K562 (cell line): ENCODE results near the gene IL17RC. TPM values are rescaled to one million over a fixed set of nuclear protein-coding genes. Genes with fewer than 3 reads are reported as not detected.

ENCODE experiments used
- ARID1B ChIP-seq: fragments of 450-650 bp; IDR thresholded peaks from 2 replicates; pipeline ENCODE4 v1.6.1; 2016; ENCODE audit warnings: antibody characterized with exemption, mild to moderate bottlenecking, inconsistent platforms
- CREB1 ChIP-seq, 2 experiments: sonication (generic) in 1 of 2; formaldehyde crosslinking in 1 of 2; IDR thresholded peaks; 2 replicates each; pipeline versions ENCODE4 v1.6.1 to v1.8.0; 2012 to 2022; ENCODE audit warnings: inconsistent platforms in 1 of 2, mild to moderate bottlenecking in 1 of 2, missing genetic modification reagents in 1 of 2, moderate library complexity in 1 of 2
- FOSL1 ChIP-seq: fragments of 200-800 bp; sonication (Bioruptor generic); conservative IDR thresholded peaks from 2 replicates; pipeline ENCODE4 v1.6.1; 2016; ENCODE audit warnings: missing genetic modification characterization, missing compliant biosample characterization
- FOXA3 ChIP-seq, 2 experiments: fragments of 450-650 bp in 1 of 2; sonication (generic) in 1 of 2; formaldehyde crosslinking; IDR thresholded peaks in 1 of 2; conservative IDR thresholded peaks in 1 of 2; 2 replicates each; pipeline versions ENCODE4 v1.4.0 to v1.8.0; 2020 to 2022; ENCODE audit warnings: mild to moderate bottlenecking in 2 of 2, missing genetic modification reagents in 1 of 2
- NCOA4 ChIP-seq: fragments of 450-650 bp; IDR thresholded peaks from 2 replicates; pipeline ENCODE4 v1.6.1; 2018; ENCODE audit warnings: mild to moderate bottlenecking; ENCODE audit not compliant: partially characterized antibody
- SAFB ChIP-seq: fragments of 200-400 bp; formaldehyde crosslinking; IDR thresholded peaks from 2 replicates; pipeline ENCODE4 v1.6.1; 2017; ENCODE audit warnings: low read depth, low read length, borderline replicate concordance
- SMAD4 ChIP-seq: fragments of 250-450 bp; sonication (Bioruptor Pico); conservative IDR thresholded peaks from 2 replicates; pipeline ENCODE4 v1.8.0; 2021; ENCODE audit warnings: inconsistent platforms, mild to moderate bottlenecking, moderate library complexity
- TAL1 ChIP-seq: fragments of 450-650 bp; IDR thresholded peaks from 2 replicates; pipeline ENCODE4 v1.6.1; 2016; ENCODE audit warnings: mild to moderate bottlenecking
- TCF3 ChIP-seq: sonication (generic); formaldehyde crosslinking; IDR thresholded peaks from 2 replicates; pipeline ENCODE4 v1.4.0; 2020; ENCODE audit warnings: mild to moderate bottlenecking, missing genetic modification reagents
- TEAD4 ChIP-seq, 2 experiments: sonication (generic) in 1 of 2; formaldehyde crosslinking in 1 of 2; IDR thresholded peaks; 2 replicates each; pipeline versions ENCODE4 v1.6.1 to v1.8.0; 2012 to 2022; ENCODE audit warnings: borderline replicate concordance in 1 of 2, inconsistent platforms in 1 of 2, low read length in 1 of 2, mild to moderate bottlenecking in 1 of 2, missing genetic modification reagents in 1 of 2
- ZNF717 ChIP-seq: fragments of 250-450 bp; sonication (Bioruptor Pico); IDR thresholded peaks from 2 replicates; pipeline ENCODE4 v1.5.0; 2021
- polyA plus RNA-seq, 8 experiments: library from polyadenylated mRNA; depleted of rRNA in 4 of 8; stranded (reverse) in 5 of 8; unstranded in 3 of 8; fragments of >200 nt; fragmentation: Nextera tagmentation in 2 of 8; fragmentation: Illumina TruSeq in 1 of 8; extraction: Ambion mirVana in 2 of 8; extraction: Trizol in 1 of 8; gene quantifications; 2 replicates each; pipeline versions ENCODE4 v1.2.1 to v1.2.3, GENCODE V29; 2011 to 2014; ENCODE audit warnings: inconsistent platforms in 1 of 8, missing spikeins in 1 of 8
- total RNA-seq, 7 experiments: library from RNA; depleted of rRNA in 6 of 7; stranded (reverse); fragments of >200 nt in 6 of 7; fragmentation: Illumina TruSeq in 2 of 7; extraction: Trizol in 2 of 7; gene quantifications; 2 replicates each; pipeline versions ENCODE4 v1.2.1 to v1.2.3, GENCODE V29; 2011 to 2021; ENCODE audit warnings: low replicate concordance in 1 of 7
- TF ChIP-seq, protein P1 (sequence below), 2 experiments: IDR thresholded peaks; 2 replicates each; pipeline ENCODE4 v1.6.1; 2011; ENCODE audit warnings: borderline replicate concordance in 1 of 2, control low read depth in 1 of 2, low read depth in 1 of 2, low read length in 1 of 2, mild to moderate bottlenecking in 1 of 2, mixed read lengths in 1 of 2, moderate library complexity in 1 of 2; ENCODE audit not compliant: insufficient read depth in 1 of 2, insufficient read length in 1 of 2, poor library complexity in 1 of 2, severe bottlenecking in 1 of 2; ENCODE audit errors: extremely low read depth in 1 of 2
- TF ChIP-seq, protein P2 (sequence below): fragments of 250-450 bp; sonication (Bioruptor Pico); IDR thresholded peaks from 2 replicates; pipeline ENCODE4 v1.8.0; 2022; ENCODE audit warnings: inconsistent platforms
- TF ChIP-seq, protein P3 (sequence below): sonication (generic); formaldehyde crosslinking; IDR thresholded peaks from 2 replicates; pipeline ENCODE4 v1.8.0; 2022; ENCODE audit warnings: missing genetic modification reagents, mild to moderate bottlenecking, borderline replicate concordance
- TF ChIP-seq, protein P4 (sequence below): IDR thresholded peaks from 2 replicates; pipeline ENCODE4 v1.6.1; 2012; ENCODE audit warnings: low read depth, low read length, improper control_type of control experiment, borderline replicate concordance
- TF ChIP-seq, protein P5 (sequence below), 2 experiments: fragments of 200-800 bp in 1 of 2; sonication (Bioruptor generic) in 1 of 2; sonication (generic) in 1 of 2; formaldehyde crosslinking in 1 of 2; IDR thresholded peaks in 1 of 2; conservative IDR thresholded peaks in 1 of 2; 2 replicates each; pipeline versions ENCODE4 v1.5.0 to v1.6.1; 2016 to 2020; ENCODE audit warnings: missing compliant biosample characterization in 1 of 2, missing genetic modification characterization in 1 of 2, missing genetic modification reagents in 1 of 2

The IL17RC gene
- total and polyA plus RNA-seq, 9 of the 15 experiments (the other 6 are each of a cell fraction or from before 2014, with no cell fraction given), result 0.15 to 11.4 (median 7.1) TPM; not detected in 1

DNA sequence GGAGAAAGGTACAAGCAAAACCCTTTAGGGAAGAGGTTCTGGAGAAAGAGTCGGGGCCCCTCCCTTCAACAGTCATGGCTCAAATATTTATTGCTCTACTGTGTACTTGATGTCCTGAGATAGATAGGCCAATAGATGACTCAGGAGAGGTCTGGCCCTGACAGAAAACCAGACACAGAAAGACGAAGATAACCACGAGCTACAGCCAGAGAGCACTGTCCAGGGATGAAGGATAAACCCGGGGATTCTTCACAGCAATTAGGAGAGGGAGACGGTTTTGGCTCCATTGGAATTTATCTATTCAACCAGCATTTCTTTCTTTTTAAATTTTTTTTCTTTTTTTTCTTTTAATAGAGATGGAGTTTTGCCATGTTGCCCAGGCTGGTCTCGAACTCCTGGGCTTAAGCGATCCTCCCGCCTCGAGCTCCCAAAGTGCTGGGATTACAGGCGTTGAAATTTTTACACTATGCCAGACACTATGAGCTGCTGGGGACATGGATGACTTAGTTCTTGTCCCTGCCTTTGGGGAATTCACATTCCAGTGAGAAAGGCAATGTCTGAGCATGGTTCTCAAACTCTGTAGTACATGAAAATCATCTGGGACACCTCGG, 32.2 kb upstream of the IL17RC start (continued):
- peak; percentile 97 for TF ChIP-seq FOSL1 (tag)
- TF ChIP-seq NCOA4, result no peak
- TF ChIP-seq, protein P1, sequence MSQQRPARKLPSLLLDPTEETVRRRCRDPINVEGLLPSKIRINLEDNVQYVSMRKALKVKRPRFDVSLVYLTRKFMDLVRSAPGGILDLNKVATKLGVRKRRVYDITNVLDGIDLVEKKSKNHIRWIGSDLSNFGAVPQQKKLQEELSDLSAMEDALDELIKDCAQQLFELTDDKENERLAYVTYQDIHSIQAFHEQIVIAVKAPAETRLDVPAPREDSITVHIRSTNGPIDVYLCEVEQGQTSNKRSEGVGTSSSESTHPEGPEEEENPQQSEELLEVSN (IDR thresholded peaks at IDR 0.05; ENCODE audit: borderline replicate concordance in 1 of 2, extremely low read depth in 1 of 2, insufficient read depth in 1 of 2, insufficient read length in 1 of 2, low read depth in 1 of 2, low read length in 1 of 2, poor library complexity in 1 of 2, severe bottlenecking in 1 of 2), result peak in 1 of 2 experiments; percentile 61
- TF ChIP-seq, protein P2, sequence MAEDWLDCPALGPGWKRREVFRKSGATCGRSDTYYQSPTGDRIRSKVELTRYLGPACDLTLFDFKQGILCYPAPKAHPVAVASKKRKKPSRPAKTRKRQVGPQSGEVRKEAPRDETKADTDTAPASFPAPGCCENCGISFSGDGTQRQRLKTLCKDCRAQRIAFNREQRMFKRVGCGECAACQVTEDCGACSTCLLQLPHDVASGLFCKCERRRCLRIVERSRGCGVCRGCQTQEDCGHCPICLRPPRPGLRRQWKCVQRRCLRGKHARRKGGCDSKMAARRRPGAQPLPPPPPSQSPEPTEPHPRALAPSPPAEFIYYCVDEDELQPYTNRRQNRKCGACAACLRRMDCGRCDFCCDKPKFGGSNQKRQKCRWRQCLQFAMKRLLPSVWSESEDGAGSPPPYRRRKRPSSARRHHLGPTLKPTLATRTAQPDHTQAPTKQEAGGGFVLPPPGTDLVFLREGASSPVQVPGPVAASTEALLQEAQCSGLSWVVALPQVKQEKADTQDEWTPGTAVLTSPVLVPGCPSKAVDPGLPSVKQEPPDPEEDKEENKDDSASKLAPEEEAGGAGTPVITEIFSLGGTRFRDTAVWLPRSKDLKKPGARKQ, result 0 out of 2 replicates have a peak, but pooled peaks have one; percentile 46
- peak; percentile 19 to 51; a peak in 1 of 4 replicates for TF ChIP-seq FOXA3 (CRISPR knock-in tag; conservative IDR thresholded peaks at IDR 0.05 in 1 of 2, IDR thresholded peaks at IDR 0.05 in 1 of 2)
- peak; percentile 70; the same call in 1 of the 2 replicates for TF ChIP-seq SMAD4
- TF ChIP-seq, protein P3, sequence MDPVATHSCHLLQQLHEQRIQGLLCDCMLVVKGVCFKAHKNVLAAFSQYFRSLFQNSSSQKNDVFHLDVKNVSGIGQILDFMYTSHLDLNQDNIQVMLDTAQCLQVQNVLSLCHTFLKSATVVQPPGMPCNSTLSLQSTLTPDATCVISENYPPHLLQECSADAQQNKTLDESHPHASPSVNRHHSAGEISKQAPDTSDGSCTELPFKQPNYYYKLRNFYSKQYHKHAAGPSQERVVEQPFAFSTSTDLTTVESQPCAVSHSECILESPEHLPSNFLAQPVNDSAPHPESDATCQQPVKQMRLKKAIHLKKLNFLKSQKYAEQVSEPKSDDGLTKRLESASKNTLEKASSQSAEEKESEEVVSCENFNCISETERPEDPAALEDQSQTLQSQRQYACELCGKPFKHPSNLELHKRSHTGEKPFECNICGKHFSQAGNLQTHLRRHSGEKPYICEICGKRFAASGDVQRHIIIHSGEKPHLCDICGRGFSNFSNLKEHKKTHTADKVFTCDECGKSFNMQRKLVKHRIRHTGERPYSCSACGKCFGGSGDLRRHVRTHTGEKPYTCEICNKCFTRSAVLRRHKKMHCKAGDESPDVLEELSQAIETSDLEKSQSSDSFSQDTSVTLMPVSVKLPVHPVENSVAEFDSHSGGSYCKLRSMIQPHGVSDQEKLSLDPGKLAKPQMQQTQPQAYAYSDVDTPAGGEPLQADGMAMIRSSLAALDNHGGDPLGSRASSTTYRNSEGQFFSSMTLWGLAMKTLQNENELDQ (CRISPR knock-in tag), result no peak
- TF ChIP-seq ARID1B, result peak; percentile 86
- TF ChIP-seq CREB1 (IDR thresholded peaks at IDR 0.05), result peak; percentile 19; the same call in 1 of the 2 replicates
- no peak for TF ChIP-seq CREB1 (CRISPR knock-in tag; IDR thresholded peaks at IDR 0.05)
- TF ChIP-seq TCF3 (CRISPR knock-in tag), result peak; percentile 66
- TF ChIP-seq TAL1, result peak; percentile 60
- TF ChIP-seq, protein P4, sequence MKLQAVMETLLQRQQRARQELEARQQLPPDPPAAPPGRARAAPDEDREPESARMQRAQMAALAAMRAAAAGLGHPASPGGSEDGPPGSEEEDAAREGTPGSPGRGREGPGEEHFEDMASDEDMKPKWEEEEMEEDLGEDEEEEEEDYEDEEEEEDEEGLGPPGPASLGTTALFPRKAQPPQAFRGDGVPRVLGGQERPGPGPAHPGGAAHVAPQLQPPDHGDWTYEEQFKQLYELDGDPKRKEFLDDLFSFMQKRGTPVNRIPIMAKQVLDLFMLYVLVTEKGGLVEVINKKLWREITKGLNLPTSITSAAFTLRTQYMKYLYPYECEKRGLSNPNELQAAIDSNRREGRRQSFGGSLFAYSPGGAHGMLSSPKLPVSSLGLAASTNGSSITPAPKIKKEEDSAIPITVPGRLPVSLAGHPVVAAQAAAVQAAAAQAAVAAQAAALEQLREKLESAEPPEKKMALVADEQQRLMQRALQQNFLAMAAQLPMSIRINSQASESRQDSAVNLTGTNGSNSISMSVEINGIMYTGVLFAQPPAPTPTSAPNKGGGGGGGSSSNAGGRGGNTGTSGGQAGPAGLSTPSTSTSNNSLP, result peak; percentile 88; the same call in 1 of the 2 replicates
- peak; percentile 81 for TF ChIP-seq TEAD4 (IDR thresholded peaks at IDR 0.05; ENCODE audit: low read length)
- TF ChIP-seq TEAD4 (CRISPR knock-in tag; IDR thresholded peaks at IDR 0.05; ENCODE audit: borderline replicate concordance), result no peak
- TF ChIP-seq SAFB, result no peak
- TF ChIP-seq, protein P5, sequence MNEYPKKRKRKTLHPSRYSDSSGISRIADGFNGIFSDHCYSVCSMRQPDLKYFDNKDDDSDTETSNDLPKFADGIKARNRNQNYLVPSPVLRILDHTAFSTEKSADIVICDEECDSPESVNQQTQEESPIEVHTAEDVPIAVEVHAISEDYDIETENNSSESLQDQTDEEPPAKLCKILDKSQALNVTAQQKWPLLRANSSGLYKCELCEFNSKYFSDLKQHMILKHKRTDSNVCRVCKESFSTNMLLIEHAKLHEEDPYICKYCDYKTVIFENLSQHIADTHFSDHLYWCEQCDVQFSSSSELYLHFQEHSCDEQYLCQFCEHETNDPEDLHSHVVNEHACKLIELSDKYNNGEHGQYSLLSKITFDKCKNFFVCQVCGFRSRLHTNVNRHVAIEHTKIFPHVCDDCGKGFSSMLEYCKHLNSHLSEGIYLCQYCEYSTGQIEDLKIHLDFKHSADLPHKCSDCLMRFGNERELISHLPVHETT (CRISPR knock-in tag; conservative IDR thresholded peaks at IDR 0.05 in 1 of 2, IDR thresholded peaks at IDR 0.05 in 1 of 2), result peak in 1 of 2 experiments; percentile 60; a peak in 2 of 4 replicates
- TF ChIP-seq ZNF717, result no peak
